GM23248 (cell line): ENCODE data around the gene PACSIN1. TPM values are rescaled to one million over a fixed set of nuclear protein-coding genes. Genes with fewer than 3 reads are reported as not detected.

Experiments
- DNase-seq: peaks from one replicate; pipeline ENCODE4 v3.0.0-alpha.2; 2015
- H2AFZ ChIP-seq: fragments of 200-600 bp; sonication (generic); 2 replicates; pipeline ENCODE4 v1.6.1; 2016; ENCODE audit warnings: antibody characterized with exemption
- H3F3A ChIP-seq: fragments of 200-600 bp; sonication (generic); 2 replicates; pipeline ENCODE4 v1.6.1; 2016; ENCODE audit warnings: mild to moderate bottlenecking, antibody characterized with exemption, mixed run types; ENCODE audit not compliant: insufficient read depth
- H3K27ac ChIP-seq: fragments of 200-600 bp; sonication (generic); 2 replicates; pipeline ENCODE4 v1.5.1; 2016; ENCODE audit warnings: mild to moderate bottlenecking
- H3K27me3 ChIP-seq: fragments of 200-600 bp; sonication (generic); replicated peaks from 2 replicates; pipeline ENCODE4 v1.6.1; 2016; ENCODE audit warnings: mild to moderate bottlenecking; ENCODE audit not compliant: insufficient read depth
- H3K36me3 ChIP-seq: fragments of 200-600 bp; sonication (generic); 2 replicates; pipeline ENCODE4 v1.6.1; 2016; ENCODE audit warnings: low read depth, mild to moderate bottlenecking
- H3K4me1 ChIP-seq: fragments of 200-600 bp; sonication (generic); 2 replicates; pipeline ENCODE4 v1.6.1; 2016; ENCODE audit warnings: mild to moderate bottlenecking; ENCODE audit not compliant: insufficient read depth
- H3K4me2 ChIP-seq: fragments of 200-600 bp; sonication (generic); one replicate; pipeline ENCODE4 v1.6.1; 2016; ENCODE audit warnings: mild to moderate bottlenecking; ENCODE audit not compliant: unreplicated experiment
- H3K4me3 ChIP-seq: fragments of 200-600 bp; sonication (generic); 2 replicates; pipeline ENCODE4 v1.5.1; 2016; ENCODE audit warnings: mild to moderate bottlenecking
- H3K79me2 ChIP-seq: fragments of 200-600 bp; sonication (generic); 2 replicates; pipeline ENCODE4 v1.6.1; 2016; ENCODE audit warnings: mild to moderate bottlenecking; ENCODE audit not compliant: insufficient read depth
- H3K9ac ChIP-seq: fragments of 200-600 bp; sonication (generic); 2 replicates; pipeline ENCODE4 v1.6.1; 2016; ENCODE audit warnings: mild to moderate bottlenecking
- H3K9me2 ChIP-seq: fragments of 200-600 bp; sonication (generic); 2 replicates; pipeline ENCODE4 v1.6.1; 2016; ENCODE audit warnings: mixed run types, mild to moderate bottlenecking, moderate library complexity; ENCODE audit not compliant: insufficient read depth
- H3K9me3 ChIP-seq: fragments of 200-600 bp; sonication (generic); one replicate; pipeline ENCODE4 v1.6.1; 2017; ENCODE audit warnings: low read depth
- H4K20me1 ChIP-seq: fragments of 200-600 bp; sonication (generic); 2 replicates; pipeline ENCODE4 v1.6.0; 2016; ENCODE audit not compliant: insufficient read depth
- EZH2 ChIP-seq: fragments of 200-600 bp; sonication (generic); IDR thresholded peaks from 2 replicates; pipeline ENCODE4 v1.6.1; 2018; ENCODE audit warnings: antibody characterized with exemption, mild to moderate bottlenecking; ENCODE audit not compliant: insufficient read depth, poor library complexity, severe bottlenecking
- EZH2phosphoT487 ChIP-seq: fragments of 200-600 bp; sonication (generic); IDR thresholded peaks from 2 replicates; pipeline ENCODE4 v1.6.1; 2018; ENCODE audit warnings: antibody characterized with exemption, moderate library complexity, mild to moderate bottlenecking, low read depth; ENCODE audit not compliant: insufficient read depth
- WGBS, 2 experiments: methylation state at CpG; one replicate each; pipeline ENCODE4 v1.1.6; 2015 to 2017; ENCODE audit warnings: low lambda C conversion rate in 2 of 2, low coverage in 1 of 2; ENCODE audit errors: missing lambda C conversion rate in 2 of 2; 5-methylcytosine and 5-hydroxymethylcytosine counted together
- in situ Hi-C: fragments of 300-500 bp; cut with MboI; formaldehyde crosslinking; loops from 2 replicates; pipeline ENCODE4 v1.15.0; 2020
- polyA plus RNA-seq: library from polyadenylated mRNA; unstranded; fragments of >200 nt; fragmentation: Nextera tagmentation; extraction: Ambion mirVana; gene quantifications from 2 replicates; pipeline ENCODE4 v1.2.1, GENCODE V29; 2016
- total RNA-seq: library from RNA; depleted of rRNA; stranded (reverse); fragments of >200 nt; shearing (Covaris generic); gene quantifications from 2 replicates; pipeline ENCODE4 v1.2.3, GENCODE V29; 2014

The PACSIN1 gene
- total and polyA plus RNA-seq, 2 experiments from 2014 or later = not detected

DNA sequence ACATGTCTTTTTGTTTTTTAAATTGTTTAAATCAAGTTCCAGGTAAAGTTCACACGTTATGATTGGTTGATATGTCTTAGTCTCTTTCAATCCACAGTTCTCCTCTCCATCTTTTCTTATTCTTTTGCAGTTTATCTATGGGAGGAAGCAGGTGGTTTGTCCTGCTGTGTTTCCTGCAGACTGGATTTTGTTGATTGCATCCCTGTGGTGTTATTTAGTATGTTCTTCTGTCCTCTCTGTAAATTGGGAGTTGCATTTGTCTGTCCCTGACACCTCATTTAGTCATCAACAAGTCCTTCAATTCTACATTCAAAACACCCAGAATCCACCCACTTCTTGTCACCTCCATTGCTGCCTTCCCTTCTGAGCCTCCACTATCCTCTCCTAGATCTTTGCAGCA is 8.1 kb downstream of the PACSIN1 start:
- Histone ChIP-seq H3K9ac (no peak overlapping the region), H3K27me3 (0 out of 2 replicates have a peak, but pooled peaks cover 4% of the 10 kb centered on the region), H3K36me3 (no peaks in the 10 kb centered on the region), H3F3A (no peaks in the 10 kb centered on the region), H3K9me2 (no peaks in the 10 kb centered on the region), H4K20me1 (no peaks in the 10 kb centered on the region), H3K27ac (no peak overlapping the region), H3K4me1 (no peaks in the 10 kb centered on the region), H3K4me3 (no peak overlapping the region), H3K4me2 (no peak overlapping the region), H3K79me2 (no peaks in the 10 kb centered on the region), H3K9me3 (no peaks in the 10 kb centered on the region), H2AFZ (no peak overlapping the region)
- in situ Hi-C loops = no loop called here
- no peak for TF ChIP-seq EZH2
- TF ChIP-seq EZH2phosphoT487 = no peak
- DNase-seq = no peak
- 50 to 59% methylated on average over 1 of the region's 1 CpG for WGBS, 2 experiments

DNA sequence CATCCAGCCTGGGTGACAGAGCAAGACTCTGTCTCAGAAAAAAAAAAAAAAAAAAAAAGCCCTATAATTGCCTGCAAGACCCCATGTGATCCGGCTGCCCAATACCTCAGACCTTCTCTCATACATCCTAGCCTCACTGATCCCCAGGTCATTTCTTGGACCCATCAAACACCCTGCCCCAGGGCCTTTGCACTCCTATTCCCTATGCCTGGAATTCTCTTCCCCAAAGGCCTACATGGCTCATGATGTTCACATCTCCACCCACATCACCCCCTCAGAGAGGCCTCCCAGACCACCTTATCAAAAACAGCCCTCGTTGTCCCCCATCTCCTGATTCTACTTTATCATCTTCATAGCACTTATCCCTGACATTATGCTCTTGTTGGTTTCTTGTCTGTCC is 8.9 kb downstream of the PACSIN1 start:
- in situ Hi-C loops = no loop called here
- WGBS, 2 experiments = 84% methylated on average over 2 of the region's 2 CpGs

DNA sequence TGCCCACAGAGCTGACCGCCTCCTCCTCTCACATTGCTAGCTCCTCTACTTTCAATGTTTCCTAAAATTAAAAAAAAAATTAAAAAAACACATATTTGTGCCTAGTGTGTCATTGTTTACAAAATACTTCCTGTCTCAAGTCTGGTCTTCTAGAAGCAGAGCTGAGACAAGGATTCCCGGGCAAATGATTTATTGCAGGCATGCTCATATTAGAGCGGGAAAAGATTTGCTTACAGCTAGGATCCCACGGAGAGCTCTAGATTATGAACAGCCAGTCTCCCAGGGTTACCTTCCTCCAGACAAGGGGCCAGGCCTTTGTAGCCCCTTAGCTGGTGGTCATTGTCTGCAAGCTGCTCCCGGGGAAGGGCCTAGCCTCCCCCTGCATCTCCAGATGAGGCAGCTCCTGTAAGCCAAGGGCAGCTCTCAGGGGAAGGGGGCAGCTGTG is 9.4 kb downstream of the PACSIN1 start:
- no peaks in the 10 kb centered on the region for H3K79me2 ChIP-seq
- H3K9ac ChIP-seq = no peak overlapping the region
- H3K27me3 ChIP-seq = 0 out of 2 replicates have a peak, but pooled peaks cover 4% of the 10 kb centered on the region
- no peaks in the 10 kb centered on the region for H4K20me1 ChIP-seq
- H3K27ac ChIP-seq = no peak overlapping the region
- H2AFZ ChIP-seq = no peak overlapping the region
- H3K4me3 ChIP-seq = no peak overlapping the region
- 48% methylated on average over 5 of the region's 5 CpGs for WGBS, 2 experiments
- H3K9me3 ChIP-seq = no peaks in the 10 kb centered on the region
- in situ Hi-C loops = no loop called here
- no peak for TF ChIP-seq EZH2phosphoT487
- TF ChIP-seq EZH2 = no peak
- no peaks in the 10 kb centered on the region for H3F3A ChIP-seq
- no peak for DNase-seq
- no peaks in the 10 kb centered on the region for H3K4me1 ChIP-seq
- H3K36me3 ChIP-seq = no peaks in the 10 kb centered on the region
- H3K4me2 ChIP-seq = no peak overlapping the region
- H3K9me2 ChIP-seq = no peaks in the 10 kb centered on the region

More for the DNA sequence above, 8.9 kb downstream of the PACSIN1 start:
- Histone ChIP-seq H3K27ac (no peak overlapping the region), H4K20me1 (no peaks in the 10 kb centered on the region), H3K4me3 (no peak overlapping the region), H3K4me1 (no peaks in the 10 kb centered on the region), H3K36me3 (no peaks in the 10 kb centered on the region), H3K9ac (no peak overlapping the region), H3K9me3 (no peaks in the 10 kb centered on the region), H3F3A (no peaks in the 10 kb centered on the region), H3K27me3 (0 out of 2 replicates have a peak, but pooled peaks cover 4% of the 10 kb centered on the region), H2AFZ (no peak overlapping the region), H3K4me2 (no peak overlapping the region), H3K79me2 (no peaks in the 10 kb centered on the region), H3K9me2 (no peaks in the 10 kb centered on the region)
- TF ChIP-seq EZH2 (no peak), EZH2phosphoT487 (no peak)
- no peak for DNase-seq

DNA sequence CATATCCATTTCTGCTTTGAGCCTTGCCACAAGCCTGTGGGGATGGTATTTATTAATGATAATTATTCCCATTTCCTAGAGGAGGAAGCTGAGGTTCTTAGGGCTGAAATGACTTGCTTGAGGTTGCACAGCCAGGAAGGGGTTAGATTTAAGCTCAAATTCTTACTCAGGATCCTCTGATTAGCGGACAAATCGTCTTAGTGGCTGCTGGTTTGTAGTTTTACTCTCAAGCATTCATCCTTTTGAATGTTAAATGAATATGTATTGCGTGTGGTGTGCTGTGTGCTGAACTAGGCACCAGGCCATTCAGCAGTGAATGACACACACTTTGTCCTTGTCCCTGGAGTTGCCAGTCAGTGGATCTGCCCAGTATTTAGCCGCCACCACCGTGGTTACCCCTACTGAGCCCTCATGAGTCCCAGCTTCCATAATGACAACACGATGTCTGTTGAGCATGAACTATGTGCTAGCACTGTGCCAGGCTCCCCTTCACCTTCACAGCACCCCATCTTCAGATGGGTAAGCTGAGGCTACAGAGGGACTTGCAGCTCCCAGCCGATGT is 10.0 kb downstream of the PACSIN1 start:
- Histone ChIP-seq H3K36me3 (no peaks in the 10 kb centered on the region), H3K4me2 (no peak overlapping the region), H2AFZ (no peak overlapping the region), H3K27ac (no peak overlapping the region), H3K27me3 (peaks cover 7% of the 10 kb centered on the region; the same call in 1 of the 2 replicates), H3K4me3 (no peak overlapping the region), H3K9me2 (no peaks in the 10 kb centered on the region), H3K4me1 (no peaks in the 10 kb centered on the region), H3K9me3 (no peaks in the 10 kb centered on the region), H3F3A (no peaks in the 10 kb centered on the region), H4K20me1 (no peaks in the 10 kb centered on the region), H3K79me2 (no peaks in the 10 kb centered on the region), H3K9ac (no peak overlapping the region)
- DNase-seq = no peak
- in situ Hi-C loops = no loop called here
- TF ChIP-seq EZH2 = no peak
- TF ChIP-seq EZH2phosphoT487 = no peak
- WGBS, 2 experiments = 39 to 45% methylated on average over 7 of the region's 7 CpGs
